ENCODE measurements around the gene KCNT1. TPM values are rescaled to one million over a fixed set of nuclear protein-coding genes. Genes with fewer than 3 reads are reported as not detected.

KCNT1 gene
- total and polyA plus RNA-seq, 2 donors (not counting 3 experiments of a cell fraction or from before 2014, with no cell fraction given), result not detected

GRCh38 chr9:135774794-135775525, 73.0 kb downstream of the KCNT1 start:
- intact Hi-C loops (cut with micrococcal nuclease), result no loop called here
- H4K20me1 ChIP-seq (replicated peaks; ENCODE audit: control insufficient read depth, extremely low read depth, insufficient read depth, low read length), result no peaks in the 10 kb centered on the region
- no peak overlapping the region for H3K27ac ChIP-seq (ENCODE audit: insufficient read depth, low read depth, low read length)
- dilution Hi-C loops (cut with MboI; ENCODE audit: extremely low pct_ligation_motif_present, low sequenced_read_pairs), result no loop called here
- TF ChIP-seq MAX (IDR thresholded peaks at IDR 0.05; ENCODE audit: insufficient read depth, insufficient read length) (no peak), EZH2 (IDR thresholded peaks at IDR 0.05; ENCODE audit: borderline replicate concordance, low read depth, low read length, severe bottlenecking) (no peak), JUN (IDR thresholded peaks at IDR 0.05; ENCODE audit: borderline replicate concordance, insufficient read depth, insufficient read length, low read depth) (no peak), CTCF (IDR thresholded peaks at IDR 0.05; ENCODE audit: extremely low read depth in 1 of 2, insufficient read depth in 1 of 2, low read depth in 1 of 2, low read length in 2 of 2) (no peak), MYC (IDR thresholded peaks at IDR 0.05; ENCODE audit: low read depth, low read length) (no peak), FOS (IDR thresholded peaks at IDR 0.05; ENCODE audit: borderline replicate concordance, insufficient read depth, low read length) (no peak), POLR2A (IDR thresholded peaks at IDR 0.05; ENCODE audit: low read depth, low read length) (no peak), GATA2 (IDR thresholded peaks at IDR 0.05; ENCODE audit: insufficient read depth, insufficient read length, low read depth, low read length) (no peak)
- no peak overlapping the region for H3K9ac ChIP-seq (replicated peaks; ENCODE audit: extremely low read depth, insufficient read depth, low read length)
- no TSS peak for BruUV-seq (replicated peaks)
- no peaks in the 10 kb centered on the region for H3K9me1 ChIP-seq (replicated peaks; ENCODE audit: control insufficient read depth, extremely low read depth, insufficient read depth, low read length)
- DNase-seq (ENCODE audit: low read depth, low spot score), result no peak
- no peaks in the 10 kb centered on the region for H3K27me3 ChIP-seq (ENCODE audit: control insufficient read depth in 2 of 2, insufficient read depth in 2 of 2, low read length in 2 of 2)
- ChIA-PET POLR2A (no interaction called here), CTCF (no interaction called here)
- H3K9me3 ChIP-seq (replicated peaks; ENCODE audit: control insufficient read depth, insufficient read depth, low read length), result no peaks in the 10 kb centered on the region
- H3K4me3 ChIP-seq (replicated peaks in 1 of 3; ENCODE audit: insufficient read depth in 1 of 3, low read depth in 1 of 3, low read length in 3 of 3), result no peak overlapping the region
- no peaks in the 10 kb centered on the region for H3K4me1 ChIP-seq (ENCODE audit: control insufficient read depth, extremely low read depth, insufficient read depth, low read length)
- no peak overlapping the region for H3K4me2 ChIP-seq (ENCODE audit: insufficient read depth, low read length)
- no peaks in the 10 kb centered on the region for H3K36me3 ChIP-seq (ENCODE audit: control insufficient read depth in 2 of 2, extremely low read depth in 1 of 2, insufficient read depth in 2 of 2, low read length in 2 of 2)
- no peak for FAIRE-seq
- no peaks in the 10 kb centered on the region for H3K79me2 ChIP-seq (ENCODE audit: control insufficient read depth, insufficient read depth, low read length)
- no peak overlapping the region for H2AFZ ChIP-seq (ENCODE audit: low read depth, low read length)
